Left renal cortex interstitium (tissue), 4 donors: ENCODE measurements around the gene PTPN18. TPM values are rescaled to one million over a fixed set of nuclear protein-coding genes. Genes with fewer than 3 reads are reported as not detected.

Source experiments
- polyA plus RNA-seq, 4 donors: library from polyadenylated mRNA; unstranded; fragments of 120-200 nt; gene quantifications; one replicate each; pipeline ENCODE4 v1.2.1, GENCODE V29; 2013; ENCODE audit not compliant: insufficient read length in 4 of 4

Gene PTPN18
- polyA plus RNA-seq, 4 donors, result 25.6 to 44.3 (median 31.9) TPM

Other genes starting within 250 kb of the PTPN18 start
- under 1 TPM in 3 of 4 donors, not detected in 1; 0.10 to 0.13 (median 0.11) TPM for gene POTEF, start 226.8 kb upstream of the PTPN18 start, polyA plus RNA-seq
- gene CCDC74B, start 210.9 kb upstream of the PTPN18 start, polyA plus RNA-seq, result 10 to 100 TPM in 3 of 4 donors, 1 to 10 TPM in 1; 7.3 to 26.2 (median 16.5) TPM
- 10 to 100 TPM; 50.3 to 82.2 (median 62.3) TPM for gene SMPD4, start 174.5 kb upstream of the PTPN18 start, polyA plus RNA-seq
- 100 to 1,000 TPM in 3 of 4 donors, 10 to 100 TPM in 1; 73.6 to 242 (median 161) TPM for gene MZT2B, start 173.8 kb upstream of the PTPN18 start, polyA plus RNA-seq
- gene TUBA3E, start 157.6 kb upstream of the PTPN18 start, polyA plus RNA-seq, result under 1 TPM in 2 of 4 donors, not detected in 2; 0.11 to 0.26 TPM
- gene IMP4, start 13.2 kb upstream of the PTPN18 start, polyA plus RNA-seq, result 10 to 100 TPM; 32.9 to 43.6 (median 39.1) TPM
- gene POTEI, start 153.3 kb downstream of the PTPN18 start, polyA plus RNA-seq, result under 1 TPM; 0.08 to 0.17 (median 0.12) TPM
- not detected for gene CFC1B, start 165.2 kb downstream of the PTPN18 start, polyA plus RNA-seq
- gene CFC1, start 243.5 kb downstream of the PTPN18 start, polyA plus RNA-seq, result not detected